Smooth muscle cell (in vitro differentiated cells): ENCODE data around the gene EGFR. TPM values are rescaled to one million over a fixed set of nuclear protein-coding genes. Genes with fewer than 3 reads are reported as not detected.

ENCODE experiments used
- DNase-seq: peaks from one replicate; lab custom pipeline; 2025; ENCODE audit not compliant: unreplicated experiment; lab: John Stamatoyannopoulos, UW
- H2AFZ ChIP-seq: fragments of 200-600 bp; sonication (generic); 2 replicates; pipeline ENCODE4 v1.6.0; 2016; ENCODE audit warnings: antibody characterized with exemption, low read depth, mild to moderate bottlenecking
- H3F3A ChIP-seq: fragments of 200-600 bp; sonication (generic); 2 replicates; pipeline ENCODE4 v1.6.0; 2017; ENCODE audit warnings: antibody characterized with exemption, low read depth
- H3K27ac ChIP-seq: fragments of 200-600 bp; sonication (generic); 2 replicates; pipeline ENCODE4 v1.5.1; 2016; ENCODE audit warnings: low read depth, mild to moderate bottlenecking
- H3K27me3 ChIP-seq: fragments of 200-600 bp; sonication (generic); 2 replicates; pipeline ENCODE4 v1.6.1; 2016; ENCODE audit warnings: low read depth, mild to moderate bottlenecking
- H3K36me3 ChIP-seq: fragments of 200-600 bp; sonication (generic); 2 replicates; pipeline ENCODE4 v1.5.1; 2016; ENCODE audit warnings: low read depth
- H3K4me1 ChIP-seq: fragments of 200-600 bp; sonication (generic); 2 replicates; pipeline ENCODE4 v1.5.1; 2016; ENCODE audit warnings: low read depth
- H3K4me2 ChIP-seq: fragments of 200-600 bp; sonication (generic); 2 replicates; pipeline ENCODE4 v1.6.0; 2016; ENCODE audit warnings: mild to moderate bottlenecking
- H3K4me3 ChIP-seq: fragments of 200-600 bp; sonication (generic); 2 replicates; pipeline ENCODE4 v1.5.1; 2016; ENCODE audit warnings: mild to moderate bottlenecking
- H3K79me2 ChIP-seq: fragments of 200-600 bp; sonication (generic); 2 replicates; pipeline ENCODE4 v1.6.0; 2016; ENCODE audit warnings: low read depth, mild to moderate bottlenecking
- H3K9ac ChIP-seq: fragments of 200-600 bp; sonication (generic); 2 replicates; pipeline ENCODE4 v1.6.0; 2016; ENCODE audit warnings: low read depth
- H3K9me3 ChIP-seq: fragments of 200-600 bp; sonication (generic); replicated peaks from 2 replicates; pipeline ENCODE4 v1.5.1; 2016; ENCODE audit warnings: low read depth
- H4K20me1 ChIP-seq: fragments of 200-600 bp; sonication (generic); 2 replicates; pipeline ENCODE4 v1.6.0; 2016; ENCODE audit warnings: low read depth
- WGBS: methylation state at CpG from one replicate; pipeline ENCODE4 v1.1.7; 2016; ENCODE audit warnings: low lambda C conversion rate; 5-methylcytosine and 5-hydroxymethylcytosine counted together
- polyA plus RNA-seq: library from polyadenylated mRNA; unstranded; fragments of >200 nt; fragmentation: Nextera tagmentation; extraction: Ambion mirVana; gene quantifications from 2 replicates; pipeline ENCODE4 v1.2.1, GENCODE V29; 2016
- total RNA-seq: library from RNA; depleted of rRNA; stranded (reverse); fragments of >200 nt; gene quantifications from 2 replicates; pipeline ENCODE4 v1.2.3, GENCODE V29; 2014
- TF ChIP-seq, protein P1 (sequence below): fragments of 200-600 bp; sonication (generic); IDR thresholded peaks from 2 replicates; pipeline ENCODE4 v1.5.1; 2017; ENCODE audit warnings: borderline replicate concordance, mild to moderate bottlenecking, antibody characterized with exemption; ENCODE audit not compliant: insufficient read depth, poor library complexity, severe bottlenecking

The EGFR gene
- total and polyA plus RNA-seq, 2 experiments from 2014 or later: 9.0 to 31.1 TPM

- Histone ChIP-seq H3K9me3 (no peaks in the 10 kb centered on the region), H3K27me3 (no peaks in the 10 kb centered on the region), H3K4me3 (no peak overlapping the region), H3K79me2 (no peaks in the 10 kb centered on the region), H3K4me2 (no peak overlapping the region), H3K36me3 (no peaks in the 10 kb centered on the region), H3K27ac (no peak overlapping the region), H3K9ac (no peak overlapping the region), H3F3A (no peaks in the 10 kb centered on the region), H4K20me1 (no peaks in the 10 kb centered on the region), H3K4me1 (no peaks in the 10 kb centered on the region), H2AFZ (no peak overlapping the region)
- WGBS: 93% methylated on average over 8 of the region's 8 CpGs
- no peak for DNase-seq
- TF ChIP-seq, protein P1, sequence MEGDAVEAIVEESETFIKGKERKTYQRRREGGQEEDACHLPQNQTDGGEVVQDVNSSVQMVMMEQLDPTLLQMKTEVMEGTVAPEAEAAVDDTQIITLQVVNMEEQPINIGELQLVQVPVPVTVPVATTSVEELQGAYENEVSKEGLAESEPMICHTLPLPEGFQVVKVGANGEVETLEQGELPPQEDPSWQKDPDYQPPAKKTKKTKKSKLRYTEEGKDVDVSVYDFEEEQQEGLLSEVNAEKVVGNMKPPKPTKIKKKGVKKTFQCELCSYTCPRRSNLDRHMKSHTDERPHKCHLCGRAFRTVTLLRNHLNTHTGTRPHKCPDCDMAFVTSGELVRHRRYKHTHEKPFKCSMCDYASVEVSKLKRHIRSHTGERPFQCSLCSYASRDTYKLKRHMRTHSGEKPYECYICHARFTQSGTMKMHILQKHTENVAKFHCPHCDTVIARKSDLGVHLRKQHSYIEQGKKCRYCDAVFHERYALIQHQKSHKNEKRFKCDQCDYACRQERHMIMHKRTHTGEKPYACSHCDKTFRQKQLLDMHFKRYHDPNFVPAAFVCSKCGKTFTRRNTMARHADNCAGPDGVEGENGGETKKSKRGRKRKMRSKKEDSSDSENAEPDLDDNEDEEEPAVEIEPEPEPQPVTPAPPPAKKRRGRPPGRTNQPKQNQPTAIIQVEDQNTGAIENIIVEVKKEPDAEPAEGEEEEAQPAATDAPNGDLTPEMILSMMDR: no peak
Measured at GRCh38 chr7:55212176-55212575, 193.4 kb downstream of the EGFR start.

- Histone ChIP-seq H3K4me1 (no peaks in the 10 kb centered on the region), H3K36me3 (no peaks in the 10 kb centered on the region), H2AFZ (no peak overlapping the region), H3F3A (no peaks in the 10 kb centered on the region), H3K27me3 (no peaks in the 10 kb centered on the region), H4K20me1 (no peaks in the 10 kb centered on the region), H3K27ac (no peak overlapping the region), H3K4me2 (no peak overlapping the region), H3K9me3 (no peaks in the 10 kb centered on the region), H3K9ac (no peak overlapping the region), H3K4me3 (no peak overlapping the region), H3K79me2 (no peaks in the 10 kb centered on the region)
- TF ChIP-seq, protein P1: no peak
- WGBS: 87% methylated on average over 10 of the region's 10 CpGs
- no peak for DNase-seq
Measured at GRCh38 chr7:55212838-55213237, 194.0 kb downstream of the EGFR start.

- Histone ChIP-seq H3K36me3 (no peaks in the 10 kb centered on the region), H3K4me2 (no peak overlapping the region), H3F3A (no peaks in the 10 kb centered on the region), H3K4me1 (no peaks in the 10 kb centered on the region), H4K20me1 (no peaks in the 10 kb centered on the region), H3K27ac (no peak overlapping the region), H3K9ac (no peak overlapping the region), H2AFZ (no peak overlapping the region), H3K9me3 (no peaks in the 10 kb centered on the region), H3K27me3 (no peaks in the 10 kb centered on the region), H3K4me3 (no peak overlapping the region), H3K79me2 (no peaks in the 10 kb centered on the region)
- 82% methylated on average over 5 of the region's 5 CpGs for WGBS
- DNase-seq: no peak
- TF ChIP-seq, protein P1: no peak
Measured at GRCh38 chr7:55214707-55215106, 195.9 kb downstream of the EGFR start.

- Histone ChIP-seq H3K4me2 (no peak overlapping the region), H3K27ac (no peak overlapping the region)
Measured at GRCh38 chr7:55223023-55223422, 204.2 kb downstream of the EGFR start.

More at GRCh38 chr7:55223023-55223422, 204.2 kb downstream of the EGFR start:
- H3K27me3 ChIP-seq: no peaks in the 10 kb centered on the region
- H3K36me3 ChIP-seq: no peaks in the 10 kb centered on the region
- no peak for DNase-seq
- TF ChIP-seq, protein P1: no peak
- no peaks in the 10 kb centered on the region for H3K4me1 ChIP-seq
- H2AFZ ChIP-seq: no peak overlapping the region
- H3K9me3 ChIP-seq: no peaks in the 10 kb centered on the region
- no peaks in the 10 kb centered on the region for H4K20me1 ChIP-seq
- H3F3A ChIP-seq: no peaks in the 10 kb centered on the region
- no peaks in the 10 kb centered on the region for H3K79me2 ChIP-seq
- no peak overlapping the region for H3K9ac ChIP-seq
- H3K4me3 ChIP-seq: no peak overlapping the region
- 89% methylated on average over 9 of the region's 9 CpGs for WGBS
